HG02870 (cell line): Measurements from ENCODE around the gene PITRM1.
"Not testable (repeated sequence)": the region's sequence is repeated elsewhere in the genome, so short reads cannot be mapped to it uniquely, and the experiment has no call there.

Experiments
- ATAC-seq: cut with Tn5 transposase; IDR thresholded peaks from one replicate; pipeline ENCODE4 v1.9.1; 2021; ENCODE audit warnings: mild to moderate bottlenecking, moderate library complexity; ENCODE audit not compliant: unreplicated experiment

The PITRM1 gene

GRCh38 chr10:3122486-3123205 is 49.9 kb downstream of the PITRM1 start:
- no peak for ATAC-seq

GRCh38 chr10:3122034-3122433 is 50.5 kb downstream of the PITRM1 start:
- no peak for ATAC-seq

GRCh38 chr10:3119796-3120459 is 52.7 kb downstream of the PITRM1 start:
- ATAC-seq: no peak

- no peak for ATAC-seq
These were observed 53.9 kb downstream of the PITRM1 start for GRCh38 chr10:3118641-3119091.

DNA sequence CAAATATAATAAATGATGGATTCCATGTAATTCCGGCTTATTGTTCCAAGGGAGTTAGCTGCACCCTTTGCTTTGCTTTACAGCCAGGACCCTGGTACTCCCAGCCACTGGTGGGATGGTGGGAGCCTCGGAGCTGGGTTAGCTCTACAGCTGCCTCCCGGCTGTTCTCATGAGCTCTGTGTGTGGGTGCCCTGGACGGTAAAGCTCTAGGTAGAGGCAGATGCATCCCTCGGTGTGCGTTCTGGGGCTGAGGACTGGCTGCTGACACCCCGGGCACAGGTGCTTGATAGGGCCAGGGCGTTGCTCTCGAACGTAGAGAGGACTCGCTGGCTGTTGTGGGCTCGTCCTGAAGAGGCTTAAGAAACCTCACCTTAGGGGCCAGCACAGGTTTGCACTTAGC is 55.1 kb downstream of the PITRM1 start:
- no peak for ATAC-seq

DNA sequence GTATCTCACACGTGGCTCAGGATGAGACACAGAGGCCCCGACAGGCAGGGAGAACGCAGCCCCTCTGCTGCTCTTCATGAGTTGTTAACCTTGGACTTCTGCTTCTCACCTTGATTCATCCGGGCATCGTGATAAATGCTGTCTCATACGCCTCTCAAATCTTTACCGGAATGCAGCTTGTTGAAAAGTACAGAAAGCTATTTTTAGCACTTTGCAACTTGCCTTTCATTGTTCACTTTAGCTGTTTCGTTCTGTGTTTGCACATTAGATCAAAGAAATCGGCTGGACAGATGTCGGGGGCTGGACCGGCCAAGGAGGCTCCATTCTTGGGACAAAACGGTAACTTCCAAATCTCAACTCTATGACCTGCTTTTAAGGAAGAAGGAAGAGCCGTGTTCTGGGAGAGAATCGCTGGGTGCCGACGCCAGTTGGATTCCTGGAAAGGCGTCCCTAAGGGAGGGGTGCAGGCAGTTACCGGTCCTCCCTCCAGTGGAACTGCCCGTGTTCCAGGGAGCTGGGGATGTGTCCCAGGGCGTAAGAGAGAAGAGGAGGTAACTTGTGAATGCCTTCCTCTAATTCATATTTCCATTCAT is 56.0 kb downstream of the PITRM1 start:
- ATAC-seq: no peak

- no peak for ATAC-seq
These were observed 56.9 kb downstream of the PITRM1 start for GRCh38 chr10:3115685-3116084.

DNA sequence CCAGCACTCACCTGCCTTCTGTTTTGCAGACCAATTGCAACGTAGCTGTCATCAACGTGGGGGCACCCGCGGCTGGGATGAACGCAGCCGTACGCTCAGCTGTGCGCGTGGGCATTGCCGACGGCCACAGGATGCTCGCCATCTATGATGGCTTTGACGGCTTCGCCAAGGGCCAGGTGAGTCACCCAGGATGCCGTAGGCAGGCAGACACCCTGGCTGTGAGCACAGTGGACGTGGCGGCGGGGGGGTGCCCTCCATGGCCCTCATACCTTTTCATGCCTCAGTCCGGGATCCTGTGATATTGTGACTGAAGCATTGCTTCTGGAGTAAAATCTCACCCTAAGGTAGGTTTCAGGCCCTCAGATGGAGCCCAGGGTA is 59.2 kb downstream of the PITRM1 start:
- ATAC-seq: no peak

DNA sequence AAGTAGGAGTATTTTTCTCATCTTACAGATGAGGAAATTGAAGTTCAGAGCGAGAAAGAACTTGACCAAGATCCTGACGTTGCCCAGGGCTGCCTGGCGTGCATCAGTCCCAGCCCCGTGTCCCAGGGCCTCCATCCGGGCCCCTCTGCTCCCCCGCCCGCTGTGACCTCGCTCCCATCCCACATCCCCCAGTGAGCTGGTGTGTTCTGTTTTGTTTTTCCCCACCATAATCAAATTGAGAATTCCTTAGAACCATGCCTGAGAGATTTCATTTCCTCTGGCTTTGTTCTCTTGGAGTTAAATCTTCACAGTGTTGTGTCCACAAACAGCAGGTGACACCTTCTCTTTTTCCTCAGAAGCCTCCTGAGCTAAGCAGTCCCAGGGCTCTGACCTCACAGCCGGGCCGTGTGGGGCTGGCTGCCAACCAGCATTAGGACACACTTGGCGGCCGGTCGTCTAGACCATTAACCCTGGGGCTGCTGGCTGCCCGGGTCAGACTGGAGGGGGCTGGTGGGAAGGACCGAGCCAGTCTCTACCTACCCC is 60.9 kb downstream of the PITRM1 start:
- ATAC-seq: no peak

- no peak for ATAC-seq
These were observed 61.6 kb downstream of the PITRM1 start for GRCh38 chr10:3110782-3111620.

- ATAC-seq: no peak
These were observed 62.9 kb downstream of the PITRM1 start for GRCh38 chr10:3109633-3110032.

DNA sequence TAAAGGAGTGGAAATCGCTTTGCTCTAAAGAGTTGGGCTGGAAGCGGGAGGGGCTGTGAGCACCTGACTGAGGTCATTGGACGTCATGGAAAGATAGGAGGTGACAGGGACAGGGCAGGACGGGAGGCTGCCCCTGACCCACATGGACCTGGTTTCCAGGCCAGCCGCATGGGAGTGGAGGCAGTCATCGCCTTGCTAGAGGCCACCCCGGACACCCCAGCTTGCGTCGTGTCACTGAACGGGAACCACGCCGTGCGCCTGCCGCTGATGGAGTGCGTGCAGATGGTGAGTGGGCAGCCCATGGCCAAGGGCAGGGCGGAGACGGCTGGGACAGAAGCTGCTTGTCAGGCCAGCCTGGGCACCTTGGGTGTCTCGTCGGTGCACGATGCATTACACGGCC is 63.4 kb downstream of the PITRM1 start:
- ATAC-seq: no peak

GRCh38 chr10:3108575-3109105 is 63.9 kb downstream of the PITRM1 start:
- ATAC-seq: no peak

- no peak for ATAC-seq
These were observed 64.5 kb downstream of the PITRM1 start for GRCh38 chr10:3108033-3108432.

GRCh38 chr10:3107426-3107961 is 65.1 kb downstream of the PITRM1 start:
- ATAC-seq: no peak

- no peak for ATAC-seq
These were observed 65.6 kb downstream of the PITRM1 start for GRCh38 chr10:3106928-3107425.

- ATAC-seq: not testable (repeated sequence)
These were observed 66.3 kb downstream of the PITRM1 start for GRCh38 chr10:3106328-3106727.

- ATAC-seq: no peak
These were observed 66.7 kb downstream of the PITRM1 start for GRCh38 chr10:3105905-3106304.

- no peak for ATAC-seq
These were observed 67.4 kb downstream of the PITRM1 start for GRCh38 chr10:3105166-3105565.

DNA sequence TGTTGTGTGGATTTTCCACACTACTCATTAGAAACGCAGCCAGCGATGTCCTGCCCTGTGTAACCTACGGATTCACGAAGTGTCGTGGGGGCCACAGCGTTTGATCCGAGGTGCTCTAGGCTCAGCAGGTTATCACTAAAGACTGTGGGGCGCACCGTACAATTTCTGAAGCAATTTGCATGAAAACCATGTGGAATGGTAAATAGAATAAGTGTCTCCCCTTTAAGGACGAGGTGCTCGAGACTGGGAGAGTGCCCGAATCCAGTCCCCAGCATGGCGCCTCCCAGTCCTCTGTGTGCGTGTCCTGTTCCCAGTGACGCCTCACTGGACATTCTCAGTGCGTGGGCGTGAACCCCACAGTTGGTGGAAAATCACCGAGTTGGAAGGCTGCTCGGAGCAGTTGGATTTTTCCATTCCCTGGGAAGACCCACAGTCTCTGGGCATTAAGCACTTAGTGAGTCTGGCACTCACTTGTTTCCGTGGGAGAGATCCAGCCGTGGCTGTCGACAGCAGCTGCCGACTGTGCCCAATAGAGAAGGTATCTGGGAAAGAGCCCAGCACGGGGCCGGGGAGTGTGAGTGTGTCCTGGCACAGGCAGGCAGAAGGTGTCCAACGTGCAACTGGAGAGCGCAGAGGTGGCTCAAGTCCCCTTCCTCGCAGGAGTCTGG is 68.2 kb downstream of the PITRM1 start:
- no peak for ATAC-seq
